Testis (tissue), 3 donors: Measurements from ENCODE around the gene GRK3. TPM values are rescaled to one million over a fixed set of nuclear protein-coding genes. Genes with fewer than 3 reads are reported as not detected.

ENCODE experiments used
- DNase-seq: peaks from one replicate; pipeline ENCODE4 v3.0.0-alpha.2; 2019
- H3K27ac ChIP-seq, 2 donors: fragments of 200-600 bp; sonication (generic); one replicate each; pipeline ENCODE4 v1.5.1; 2019
- H3K27me3 ChIP-seq: fragments of 200-600 bp; sonication (generic); one replicate; pipeline ENCODE4 v1.5.1; 2019
- H3K36me3 ChIP-seq: fragments of 200-600 bp; sonication (generic); one replicate; pipeline ENCODE4 v1.5.1; 2017; ENCODE audit warnings: low read depth; ENCODE audit errors: missing control alignments
- H3K4me1 ChIP-seq: fragments of 200-600 bp; sonication (generic); one replicate; pipeline ENCODE4 v1.5.1; 2019
- H3K4me3 ChIP-seq, 2 donors: fragments of 200-600 bp; sonication (generic); one replicate each; pipeline ENCODE4 v1.5.1; 2017 to 2019
- H3K9me3 ChIP-seq: fragments of 200-600 bp; sonication (generic); one replicate; pipeline ENCODE4 v1.5.1; 2017
- POLR2A ChIP-seq: fragments of 450-650 bp; IDR thresholded peaks from one replicate; pipeline ENCODE4 v1.6.1; 2017; ENCODE audit warnings: antibody characterized with exemption, mild to moderate bottlenecking, moderate library complexity
- WGBS, 2 donors: methylation state at CpG; one replicate each; pipeline ENCODE4 v1.1.5; 2018; 5-methylcytosine and 5-hydroxymethylcytosine counted together
- intact Hi-C: fragments of 100-400 bp; cut with DNase I; formaldehyde crosslinking; loops from one replicate; pipeline ENCODE4 v1.15.1; 2023; ENCODE audit warnings: low total_unique reads
- polyA plus RNA-seq: library from polyadenylated mRNA; stranded (reverse); fragments of 350-450 nt; fragmentation: Illumina TruSeq; extraction: RNeasy Lipid Tissue Mini Kit (QIAGEN cat#74804); gene quantifications from one replicate; pipeline ENCODE4 v1.2.3, GENCODE V29; 2014; ENCODE audit warnings: low read depth, low replicate concordance; ENCODE audit not compliant: insufficient read depth
- total RNA-seq, 2 donors: library from RNA; depleted of rRNA; stranded (reverse); fragments of >200 nt; gene quantifications; one replicate each; pipeline ENCODE4 v1.2.3, GENCODE V29; 2016
- TF ChIP-seq, protein P1 (sequence below), 3 experiments: fragments of 450-650 bp in 2 of 3; fragments of 200-600 bp in 1 of 3; sonication (generic) in 1 of 3; IDR thresholded peaks; one replicate each; pipeline ENCODE4 v1.5.1; 2016 to 2019; ENCODE audit warnings: antibody characterized with exemption in 3 of 3, mild to moderate bottlenecking in 2 of 3, moderate library complexity in 1 of 3

The GRK3 gene
- total and polyA plus RNA-seq, 3 donors from 2014 or later: 10.9 to 46.0 (median 12.8) TPM

DNA sequence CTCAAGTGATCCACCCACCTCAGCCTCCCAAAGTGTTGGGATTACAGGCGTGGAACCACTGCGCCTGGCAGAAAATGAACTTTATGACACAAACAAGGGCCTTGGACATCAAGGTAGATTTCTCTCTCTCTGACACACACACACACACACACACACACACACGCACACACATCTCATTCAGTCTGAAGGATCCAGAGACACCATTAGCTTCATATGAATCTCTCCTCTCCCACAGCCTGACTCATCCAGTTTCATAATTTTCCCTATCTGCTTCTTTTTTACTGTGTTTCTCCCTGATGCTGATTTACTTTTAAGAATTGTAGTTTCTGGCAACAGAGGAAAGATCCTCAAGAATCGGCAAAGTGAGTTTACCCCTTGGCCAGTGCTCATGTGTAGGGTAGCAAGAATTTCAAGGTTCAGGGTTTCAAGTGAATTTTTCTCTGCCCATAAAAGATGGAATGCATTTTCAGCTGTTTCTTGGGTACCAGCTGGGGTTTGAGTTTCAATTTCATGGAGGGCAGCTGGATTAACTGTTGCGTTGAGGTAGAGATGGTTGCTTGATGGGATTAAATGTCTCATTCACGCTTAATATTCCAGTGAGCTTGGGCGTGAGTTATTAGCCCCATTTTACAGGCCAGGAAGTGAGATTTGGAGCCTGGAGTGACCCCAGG, 181.0 kb downstream of the GRK3 start:
- Histone ChIP-seq H3K4me3 (no peak overlapping the region), H3K27me3 (no peaks in the 10 kb centered on the region), H3K4me1 (no peaks in the 10 kb centered on the region), H3K27ac (no peak overlapping the region), H3K9me3 (no peaks in the 10 kb centered on the region), H3K36me3 (no peaks in the 10 kb centered on the region)
- DNase-seq: no peak
- intact Hi-C loops: no loop called here
- 71 to 90% methylated on average over 7 of the region's 7 CpGs for WGBS, 2 donors
- TF ChIP-seq POLR2A: no peak
- TF ChIP-seq, protein P1, sequence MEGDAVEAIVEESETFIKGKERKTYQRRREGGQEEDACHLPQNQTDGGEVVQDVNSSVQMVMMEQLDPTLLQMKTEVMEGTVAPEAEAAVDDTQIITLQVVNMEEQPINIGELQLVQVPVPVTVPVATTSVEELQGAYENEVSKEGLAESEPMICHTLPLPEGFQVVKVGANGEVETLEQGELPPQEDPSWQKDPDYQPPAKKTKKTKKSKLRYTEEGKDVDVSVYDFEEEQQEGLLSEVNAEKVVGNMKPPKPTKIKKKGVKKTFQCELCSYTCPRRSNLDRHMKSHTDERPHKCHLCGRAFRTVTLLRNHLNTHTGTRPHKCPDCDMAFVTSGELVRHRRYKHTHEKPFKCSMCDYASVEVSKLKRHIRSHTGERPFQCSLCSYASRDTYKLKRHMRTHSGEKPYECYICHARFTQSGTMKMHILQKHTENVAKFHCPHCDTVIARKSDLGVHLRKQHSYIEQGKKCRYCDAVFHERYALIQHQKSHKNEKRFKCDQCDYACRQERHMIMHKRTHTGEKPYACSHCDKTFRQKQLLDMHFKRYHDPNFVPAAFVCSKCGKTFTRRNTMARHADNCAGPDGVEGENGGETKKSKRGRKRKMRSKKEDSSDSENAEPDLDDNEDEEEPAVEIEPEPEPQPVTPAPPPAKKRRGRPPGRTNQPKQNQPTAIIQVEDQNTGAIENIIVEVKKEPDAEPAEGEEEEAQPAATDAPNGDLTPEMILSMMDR (IDR thresholded peaks at IDR 0.05): no peak

DNA sequence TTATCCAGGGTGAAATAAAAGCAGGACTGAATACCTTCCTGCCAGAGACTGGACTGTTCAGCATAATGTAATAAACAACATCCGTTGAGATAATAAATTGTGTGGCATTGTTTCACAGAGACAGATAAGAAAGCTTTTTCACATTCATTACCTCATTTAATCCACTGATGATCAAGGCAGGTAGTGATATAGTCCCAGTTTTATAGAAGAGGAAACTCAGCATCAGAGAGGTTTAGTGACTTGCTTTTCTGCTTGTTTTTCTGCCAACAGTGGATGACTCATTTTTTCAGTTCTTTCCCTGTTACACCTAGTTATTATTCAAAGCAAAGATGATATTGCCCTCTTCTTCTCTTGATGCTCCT, 181.5 kb downstream of the GRK3 start:
- H3K27me3 ChIP-seq: no peaks in the 10 kb centered on the region
- H3K4me1 ChIP-seq: no peaks in the 10 kb centered on the region
- H3K27ac ChIP-seq: no peak overlapping the region
- no peaks in the 10 kb centered on the region for H3K9me3 ChIP-seq
- intact Hi-C loops: no loop called here
- TF ChIP-seq, protein P1 (IDR thresholded peaks at IDR 0.05): no peak
- no peak for TF ChIP-seq POLR2A
- DNase-seq: no peak
- H3K36me3 ChIP-seq: no peaks in the 10 kb centered on the region
- 0 to 64% methylated on average over 1 of the region's 1 CpG for WGBS, 2 donors
- no peak overlapping the region for H3K4me3 ChIP-seq

DNA sequence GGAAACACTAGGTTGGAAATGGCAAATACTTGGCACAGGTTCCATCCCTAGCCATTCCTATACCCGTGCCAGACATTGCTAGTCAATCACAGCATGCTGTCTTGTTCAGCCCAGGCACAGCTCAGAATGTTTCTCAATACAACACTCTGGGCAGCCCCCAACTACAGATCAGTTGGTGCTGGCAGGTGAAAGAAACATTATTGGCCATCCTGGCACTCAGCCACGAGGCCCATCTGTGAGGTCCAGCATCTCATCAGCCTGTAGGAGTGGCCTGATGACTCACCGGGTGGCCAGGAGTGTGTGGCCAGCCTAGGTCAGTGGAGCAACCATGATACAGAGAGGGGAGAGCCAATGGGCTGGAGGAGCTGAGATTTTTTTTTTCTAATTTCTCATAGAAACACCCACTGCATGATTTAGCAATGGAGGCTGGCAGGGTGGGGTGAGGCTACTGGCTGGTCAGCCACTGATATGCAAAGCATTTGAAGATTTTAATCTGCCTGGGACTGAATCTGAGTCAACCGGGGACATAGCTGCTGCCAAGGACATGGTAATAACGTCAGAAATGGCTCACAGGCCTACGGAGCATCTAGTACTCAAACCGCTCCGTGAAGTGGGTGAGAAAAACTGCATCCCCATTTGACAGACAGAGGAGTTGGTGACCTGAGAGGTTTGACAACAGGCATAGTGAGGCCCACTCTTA, 182.9 kb downstream of the GRK3 start:
- 66 to 77% methylated on average over 8 of the region's 8 CpGs for WGBS, 2 donors
- no peak for DNase-seq
- intact Hi-C loops: no loop called here

DNA sequence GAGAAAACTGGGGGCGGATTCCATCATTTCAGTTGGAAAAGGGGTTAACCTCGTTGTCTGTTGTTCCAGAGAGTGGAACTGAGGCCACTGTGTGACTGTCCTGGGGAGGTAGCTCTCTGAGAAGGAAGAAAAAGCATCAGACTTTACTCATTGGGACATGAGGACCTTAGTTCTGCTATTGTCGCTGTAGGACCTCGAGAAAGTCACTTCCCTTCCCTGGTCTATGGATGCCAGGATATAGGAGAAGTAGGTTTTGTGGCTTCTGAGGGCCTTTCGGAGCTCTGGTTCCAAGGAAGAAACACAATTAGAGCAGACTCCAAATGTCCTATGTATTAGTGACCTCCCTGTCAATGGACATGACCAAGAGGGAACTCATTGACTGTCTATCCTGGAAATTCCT, 183.7 kb downstream of the GRK3 start:
- H3K36me3 ChIP-seq: no peaks in the 10 kb centered on the region
- H3K4me3 ChIP-seq: no peak overlapping the region
- WGBS, 2 donors: 81 to 88% methylated on average over 5 of the region's 5 CpGs
- H3K27me3 ChIP-seq: no peaks in the 10 kb centered on the region
- no peaks in the 10 kb centered on the region for H3K4me1 ChIP-seq
- no peak for DNase-seq
- intact Hi-C loops: no loop called here
- no peak for TF ChIP-seq POLR2A
- TF ChIP-seq, protein P1 (IDR thresholded peaks at IDR 0.05): no peak
- no peak overlapping the region for H3K27ac ChIP-seq
- H3K9me3 ChIP-seq: no peaks in the 10 kb centered on the region

More for the DNA sequence above, 182.9 kb downstream of the GRK3 start:
- no peaks in the 10 kb centered on the region for H3K36me3 ChIP-seq
- H3K9me3 ChIP-seq: no peaks in the 10 kb centered on the region
- H3K27ac ChIP-seq: no peak overlapping the region
- H3K4me1 ChIP-seq: no peaks in the 10 kb centered on the region
- H3K27me3 ChIP-seq: no peaks in the 10 kb centered on the region
- TF ChIP-seq, protein P1 (IDR thresholded peaks at IDR 0.05): no peak
- no peak for TF ChIP-seq POLR2A
- no peak overlapping the region for H3K4me3 ChIP-seq
